IPS DF 6.9 (cell line): ENCODE measurements around the gene PEX11G.

Experiments used
- DNase-seq: peaks from one replicate; pipeline ENCODE4 v3.0.0-alpha.2; 2013; ENCODE audit warnings: low read depth, low spot score
- H3K27ac ChIP-seq: one replicate; pipeline ENCODE4 v1.5.1; 2013; ENCODE audit warnings: low read length, control low read depth
- H3K27me3 ChIP-seq: 2 replicates; pipeline ENCODE4 v1.6.1; 2013; ENCODE audit warnings: mild to moderate bottlenecking, low read length; ENCODE audit not compliant: control insufficient read depth, insufficient read depth
- H3K36me3 ChIP-seq: 2 replicates; pipeline ENCODE4 v1.6.1; 2013; ENCODE audit warnings: low read length; ENCODE audit not compliant: control insufficient read depth, insufficient read depth
- H3K4me1 ChIP-seq: 2 replicates; pipeline ENCODE4 v1.6.1; 2013; ENCODE audit warnings: low read length; ENCODE audit not compliant: control insufficient read depth, insufficient read depth
- H3K4me3 ChIP-seq: 2 replicates; pipeline ENCODE4 v1.5.1; 2013; ENCODE audit warnings: mild to moderate bottlenecking, low read length
- H3K9me3 ChIP-seq: 2 replicates; pipeline ENCODE4 v1.6.1; 2013; ENCODE audit warnings: low read length, inconsistent platforms; ENCODE audit not compliant: control insufficient read depth, insufficient read depth
- WGBS: extraction: QIAGEN DNeasy Blood & Tissue Kit; methylation state at CpG from one replicate; pipeline ENCODE4 v1.1.7; 2013; ENCODE audit warnings: mixed read lengths, missing lambda C conversion rate; ENCODE audit not compliant: insufficient read length, insufficient coverage; 5-methylcytosine and 5-hydroxymethylcytosine counted together

Gene PEX11G

GRCh38 chr19:7509625-7510024 is 20.8 kb upstream of the PEX11G start:
- DNase-seq: no peak
- WGBS: no CpG with 5 or more reads among the region's 3 CpGs

GRCh38 chr19:7507884-7508283 is 19.0 kb upstream of the PEX11G start:
- H3K27ac ChIP-seq: no peak overlapping the region
- WGBS: no CpG with 5 or more reads among the region's 11 CpGs

More at GRCh38 chr19:7509625-7510024, 20.8 kb upstream of the PEX11G start:
- Histone ChIP-seq H3K9me3 (no peaks in the 10 kb centered on the region), H3K4me1 (no peaks in the 10 kb centered on the region; the same call in 1 of the 2 replicates), H3K36me3 (no peaks in the 10 kb centered on the region), H3K4me3 (no peak overlapping the region), H3K27ac (no peak overlapping the region), H3K27me3 (no peaks in the 10 kb centered on the region)

GRCh38 chr19:7506385-7507328 is 17.8 kb upstream of the PEX11G start:
- Histone ChIP-seq H3K4me1 (no peaks in the 10 kb centered on the region; the same call in 1 of the 2 replicates), H3K9me3 (no peaks in the 10 kb centered on the region), H3K27me3 (no peaks in the 10 kb centered on the region), H3K4me3 (peak overlapping the region; percentile 33; the same call in 1 of the 2 replicates), H3K36me3 (no peaks in the 10 kb centered on the region), H3K27ac (no peak overlapping the region)
- WGBS: no CpG with 5 or more reads among the region's 20 CpGs
- peak; percentile 95 for DNase-seq

More at GRCh38 chr19:7507884-7508283, 19.0 kb upstream of the PEX11G start:
- H3K9me3 ChIP-seq: no peaks in the 10 kb centered on the region
- no peak overlapping the region for H3K4me3 ChIP-seq
- no peaks in the 10 kb centered on the region; the same call in 1 of the 2 replicates for H3K4me1 ChIP-seq
- no peaks in the 10 kb centered on the region for H3K36me3 ChIP-seq
- peak; percentile 92 for DNase-seq
- no peaks in the 10 kb centered on the region for H3K27me3 ChIP-seq

GRCh38 chr19:7505682-7506384 is 17.0 kb upstream of the PEX11G start:
- WGBS: no CpG with 5 or more reads among the region's 33 CpGs
- no peaks in the 10 kb centered on the region for H3K36me3 ChIP-seq
- no peaks in the 10 kb centered on the region for H3K9me3 ChIP-seq
- no peaks in the 10 kb centered on the region; the same call in 1 of the 2 replicates for H3K4me1 ChIP-seq
- no peaks in the 10 kb centered on the region for H3K27me3 ChIP-seq
- H3K27ac ChIP-seq: no peak overlapping the region
- peak overlapping the region; percentile 33; the same call in 1 of the 2 replicates for H3K4me3 ChIP-seq
- no peak for DNase-seq

- H3K27ac ChIP-seq: no peak overlapping the region
- no peaks in the 10 kb centered on the region; the same call in 1 of the 2 replicates for H3K4me1 ChIP-seq
- no peaks in the 10 kb centered on the region for H3K36me3 ChIP-seq
- H3K4me3 ChIP-seq: no peak overlapping the region
- no peaks in the 10 kb centered on the region for H3K27me3 ChIP-seq
- no peaks in the 10 kb centered on the region for H3K9me3 ChIP-seq
- no CpG with 5 or more reads among the region's 19 CpGs for WGBS
- no peak for DNase-seq
These were observed 16.4 kb upstream of the PEX11G start for GRCh38 chr19:7505288-7505681.

- H3K27me3 ChIP-seq: no peaks in the 10 kb centered on the region
- no peak for DNase-seq
- H3K4me3 ChIP-seq: no peak overlapping the region
- H3K36me3 ChIP-seq: no peaks in the 10 kb centered on the region
- H3K4me1 ChIP-seq: no peaks in the 10 kb centered on the region; the same call in 1 of the 2 replicates
- no peak overlapping the region for H3K27ac ChIP-seq
- no CpG with 5 or more reads among the region's 6 CpGs for WGBS
- no peaks in the 10 kb centered on the region for H3K9me3 ChIP-seq
These were observed 15.8 kb upstream of the PEX11G start for GRCh38 chr19:7504684-7505083.

GRCh38 chr19:7502552-7502951 is 13.7 kb upstream of the PEX11G start:
- Histone ChIP-seq H3K4me1 (no peaks in the 10 kb centered on the region; the same call in 1 of the 2 replicates), H3K4me3 (no peak overlapping the region), H3K36me3 (no peaks in the 10 kb centered on the region), H3K27me3 (no peaks in the 10 kb centered on the region), H3K9me3 (no peaks in the 10 kb centered on the region), H3K27ac (no peak overlapping the region)
- no peak for DNase-seq
- WGBS: no CpG with 5 or more reads among the region's 2 CpGs

- Histone ChIP-seq H3K4me3 (peak overlapping the region; percentile 40; the same call in 1 of the 2 replicates), H3K36me3 (no peaks in the 10 kb centered on the region), H3K4me1 (no peaks in the 10 kb centered on the region; the same call in 1 of the 2 replicates), H3K9me3 (no peaks in the 10 kb centered on the region), H3K27me3 (no peaks in the 10 kb centered on the region), H3K27ac (no peak overlapping the region)
- WGBS: no CpG with 5 or more reads among the region's 93 CpGs
- DNase-seq: peak; percentile 75
These were observed 12.1 kb upstream of the PEX11G start for GRCh38 chr19:7500811-7501450.

- no peaks in the 10 kb centered on the region for H3K9me3 ChIP-seq
- H3K4me3 ChIP-seq: no peak overlapping the region
- no CpG with 5 or more reads among the region's 7 CpGs for WGBS
- H3K27ac ChIP-seq: no peak overlapping the region
- no peaks in the 10 kb centered on the region for H3K4me1 ChIP-seq
- no peak for DNase-seq
- no peaks in the 10 kb centered on the region for H3K27me3 ChIP-seq
- H3K36me3 ChIP-seq: no peaks in the 10 kb centered on the region
These were observed 8.5 kb upstream of the PEX11G start for GRCh38 chr19:7497292-7497691.
